ENCODE measurements around the gene FAM111A. TPM values are rescaled to one million over a fixed set of nuclear protein-coding genes. Genes with fewer than 3 reads are reported as not detected.

Gene FAM111A
- total RNA-seq, 2 donors from 2014 or later: 24.9 to 38.1 TPM

GRCh38 chr11:59173964-59174663 is 31.5 kb downstream of the FAM111A start:
- peak overlapping the region; percentile 91 for H3K27ac ChIP-seq
- no peaks in the 10 kb centered on the region for H3K9me3 ChIP-seq
- H3K4me3 ChIP-seq: peak overlapping the region; percentile 61
- peak overlapping the region; percentile 90 to 99 for H3K9ac ChIP-seq (ENCODE audit: low read depth in 2 of 2, low read length in 2 of 2)
- intact Hi-C loops (cut with DNase I): loop anchor here (2.0 kb wide), 1 partner anchor 13 kb away; no protein-coding TSS in a partner anchor
- DNase-seq: peak; percentile 92
- H3K4me1 ChIP-seq: peaks cover 5% of the 10 kb centered on the region
- no peaks in the 10 kb centered on the region for H3K27me3 ChIP-seq
- no peak for TF ChIP-seq CTCF (IDR thresholded peaks at IDR 0.05)
- H3K36me3 ChIP-seq: no peaks in the 10 kb centered on the region

- peak overlapping the region; percentile 91 for H3K27ac ChIP-seq
- H3K36me3 ChIP-seq: no peaks in the 10 kb centered on the region
- H3K9me3 ChIP-seq: no peaks in the 10 kb centered on the region
- H3K27me3 ChIP-seq: no peaks in the 10 kb centered on the region
- peak overlapping the region; percentile 61 for H3K4me3 ChIP-seq
- peak overlapping the region in 1 of 2 donors; percentile 99 for H3K9ac ChIP-seq (ENCODE audit: low read depth in 2 of 2, low read length in 2 of 2)
- intact Hi-C loops (cut with DNase I): no loop called here
- DNase-seq: peak; percentile 77
- no peak for TF ChIP-seq CTCF (IDR thresholded peaks at IDR 0.05)
- peaks cover 5% of the 10 kb centered on the region for H3K4me1 ChIP-seq
Observed at GRCh38 chr11:59174664-59175033, 32.0 kb downstream of the FAM111A start.

GRCh38 chr11:59175091-59175501 is 32.4 kb downstream of the FAM111A start:
- H3K4me3 ChIP-seq: no peak overlapping the region
- H3K9ac ChIP-seq (ENCODE audit: low read depth in 2 of 2, low read length in 2 of 2): peak overlapping the region in 1 of 2 donors; percentile 99
- H3K27ac ChIP-seq: peak overlapping the region; percentile 91
- H3K27me3 ChIP-seq: no peaks in the 10 kb centered on the region
- TF ChIP-seq CTCF (IDR thresholded peaks at IDR 0.05): no peak
- intact Hi-C loops (cut with DNase I): no loop called here
- DNase-seq: no peak
- peaks cover 5% of the 10 kb centered on the region for H3K4me1 ChIP-seq
- H3K36me3 ChIP-seq: no peaks in the 10 kb centered on the region
- no peaks in the 10 kb centered on the region for H3K9me3 ChIP-seq

GRCh38 chr11:59176330-59176729 is 33.7 kb downstream of the FAM111A start:
- Histone ChIP-seq H3K27me3 (no peaks in the 10 kb centered on the region), H3K27ac (no peak overlapping the region), H3K4me1 (peaks cover 5% of the 10 kb centered on the region), H3K9me3 (no peaks in the 10 kb centered on the region), H3K9ac (ENCODE audit: low read depth in 2 of 2, low read length in 2 of 2) (no peak overlapping the region), H3K4me3 (no peak overlapping the region), H3K36me3 (no peaks in the 10 kb centered on the region)
- intact Hi-C loops (cut with DNase I): no loop called here
- TF ChIP-seq CTCF (IDR thresholded peaks at IDR 0.05): no peak
- DNase-seq: no peak

- no peak for TF ChIP-seq CTCF (IDR thresholded peaks at IDR 0.05)
- H3K9ac ChIP-seq (ENCODE audit: low read depth in 2 of 2, low read length in 2 of 2): no peak overlapping the region
- H3K9me3 ChIP-seq: no peaks in the 10 kb centered on the region
- DNase-seq: no peak
- H3K27ac ChIP-seq: no peak overlapping the region
- intact Hi-C loops (cut with DNase I): no loop called here
- peaks cover 2% of the 10 kb centered on the region for H3K36me3 ChIP-seq
- no peaks in the 10 kb centered on the region for H3K27me3 ChIP-seq
- peaks cover 7% of the 10 kb centered on the region for H3K4me1 ChIP-seq
- no peak overlapping the region for H3K4me3 ChIP-seq
Observed at GRCh38 chr11:59178402-59178801, 35.7 kb downstream of the FAM111A start.

Data from colonic mucosa (tissue), 4 donors.